H9 (cell line): ENCODE results near the gene CCNB2. TPM values are rescaled to one million over a fixed set of nuclear protein-coding genes. Genes with fewer than 3 reads are reported as not detected.

Source experiments
- DNase-seq: peaks from one replicate; pipeline ENCODE4 v3.0.0-alpha.2; 2017
- H2AFZ ChIP-seq: one replicate; pipeline ENCODE4 v1.6.1; 2013; ENCODE audit warnings: mild to moderate bottlenecking, low read length, control low read depth, moderate library complexity
- H2AK5ac ChIP-seq: 2 replicates; pipeline ENCODE4 v1.6.1; 2013; ENCODE audit warnings: low read length, control low read depth, mixed read lengths; ENCODE audit not compliant: insufficient read length
- H2BK120ac ChIP-seq: one replicate; pipeline ENCODE4 v1.6.1; 2013; ENCODE audit warnings: low read depth, mild to moderate bottlenecking, low read length, control low read depth, inconsistent platforms; ENCODE audit not compliant: poor library complexity, severe bottlenecking
- H2BK12ac ChIP-seq: 2 replicates; pipeline ENCODE4 v1.6.1; 2013; ENCODE audit warnings: low read length, control low read depth, mixed read lengths, low read depth; ENCODE audit not compliant: insufficient read length
- H2BK15ac ChIP-seq: 2 replicates; pipeline ENCODE4 v1.6.1; 2013; ENCODE audit warnings: low read depth, low read length, control low read depth
- H2BK20ac ChIP-seq: one replicate; pipeline ENCODE4 v1.6.1; 2013; ENCODE audit warnings: low read depth, mild to moderate bottlenecking, low read length, control low read depth, inconsistent platforms; ENCODE audit not compliant: poor library complexity, severe bottlenecking
- H2BK5ac ChIP-seq: 2 replicates; pipeline ENCODE4 v1.6.1; 2013; ENCODE audit warnings: low read length, control low read depth, mixed read lengths; ENCODE audit not compliant: insufficient read length
- H3K14ac ChIP-seq: 2 replicates; pipeline ENCODE4 v1.6.1; 2013; ENCODE audit warnings: low read length, control low read depth; ENCODE audit not compliant: insufficient read depth
- H3K18ac ChIP-seq: 2 replicates; pipeline ENCODE4 v1.6.1; 2013; ENCODE audit warnings: low read depth, mild to moderate bottlenecking, mixed read lengths, low read length, control low read depth; ENCODE audit not compliant: insufficient read length
- H3K23ac ChIP-seq: 2 replicates; pipeline ENCODE4 v1.6.1; 2013; ENCODE audit warnings: low read length, control low read depth, mixed read lengths, low read depth; ENCODE audit not compliant: insufficient read length
- H3K23me2 ChIP-seq: 2 replicates; pipeline ENCODE4 v1.6.1; 2013; ENCODE audit warnings: low read depth, mild to moderate bottlenecking, mixed read lengths, low read length, control low read depth; ENCODE audit not compliant: insufficient read length, poor library complexity, severe bottlenecking
- H3K27ac ChIP-seq: 2 replicates; pipeline ENCODE4 v1.5.1; 2013; ENCODE audit warnings: low read length, control low read depth, mixed read lengths, low read depth; ENCODE audit not compliant: insufficient read length
- H3K27me3 ChIP-seq: 2 replicates; pipeline ENCODE4 v1.6.1; 2013; ENCODE audit warnings: low read length, control low read depth, inconsistent platforms; ENCODE audit not compliant: insufficient read depth
- H3K4ac ChIP-seq: 2 replicates; pipeline ENCODE4 v1.6.1; 2013; ENCODE audit warnings: low read depth, mild to moderate bottlenecking, control low read depth, inconsistent platforms, low read length, moderate library complexity
- H3K4me1 ChIP-seq: 2 replicates; pipeline ENCODE4 v1.6.1; 2013; ENCODE audit warnings: low read length, control low read depth, inconsistent platforms; ENCODE audit not compliant: insufficient read depth
- H3K4me2 ChIP-seq: 2 replicates; pipeline ENCODE4 v1.6.1; 2013; ENCODE audit warnings: low read length, control low read depth, mixed read lengths; ENCODE audit not compliant: insufficient read length, insufficient read depth
- H3K56ac ChIP-seq: 2 replicates; pipeline ENCODE4 v1.6.1; 2013; ENCODE audit warnings: low read depth, mild to moderate bottlenecking, mixed read lengths, low read length, control low read depth; ENCODE audit not compliant: insufficient read length
- H3K79me1 ChIP-seq: 2 replicates; pipeline ENCODE4 v1.6.1; 2013; ENCODE audit warnings: low read depth, mild to moderate bottlenecking, moderate library complexity, low read length, control low read depth, inconsistent platforms; ENCODE audit not compliant: insufficient read depth, poor library complexity, severe bottlenecking
- H3K79me2 ChIP-seq: 2 replicates; pipeline ENCODE4 v1.6.1; 2013; ENCODE audit warnings: low read length, control low read depth, inconsistent platforms; ENCODE audit not compliant: insufficient read depth
- H3K9ac ChIP-seq: 2 replicates; pipeline ENCODE4 v1.6.1; 2013; ENCODE audit warnings: low read length, control low read depth, mixed read lengths; ENCODE audit not compliant: insufficient read length; ENCODE audit errors: extremely low read depth
- H3K9me3 ChIP-seq: one replicate; pipeline ENCODE4 v1.6.1; 2013; ENCODE audit warnings: low read depth, low read length, inconsistent platforms; ENCODE audit not compliant: control insufficient read depth
- H3T11ph ChIP-seq: one replicate; pipeline ENCODE4 v1.6.1; 2013; ENCODE audit warnings: mild to moderate bottlenecking, low read length, control low read depth, inconsistent platforms
- H4K20me1 ChIP-seq: one replicate; pipeline ENCODE4 v1.6.1; 2013; ENCODE audit not compliant: control insufficient read depth, insufficient read length, insufficient read depth
- H4K5ac ChIP-seq: 2 replicates; pipeline ENCODE4 v1.6.1; 2013; ENCODE audit warnings: low read depth, mild to moderate bottlenecking, mixed read lengths, low read length, control low read depth; ENCODE audit not compliant: insufficient read length
- H4K8ac ChIP-seq: replicated peaks from 2 replicates; pipeline ENCODE4 v1.6.1; 2013; ENCODE audit warnings: low read length, control low read depth, mixed read lengths, low read depth; ENCODE audit not compliant: insufficient read length
- H4K91ac ChIP-seq: 2 replicates; pipeline ENCODE4 v1.6.1; 2013; ENCODE audit warnings: low read depth, mild to moderate bottlenecking, moderate library complexity, mixed read lengths, low read length, control low read depth; ENCODE audit not compliant: insufficient read length
- H3K27ac Mint-ChIP-seq, 3 experiments: 2 replicates in 2 of 3; 3 replicates in 1 of 3; pipeline ENCODE4 v1.8.0; 2020 to 2021; ENCODE audit warnings: mixed read lengths in 3 of 3, mild to moderate bottlenecking in 1 of 3, moderate library complexity in 1 of 3
- H3K27me3 Mint-ChIP-seq: 2 replicates; pipeline ENCODE4 v1.8.0; 2021; ENCODE audit warnings: low read depth, mild to moderate bottlenecking, moderate library complexity, mixed read lengths
- H3K36me3 Mint-ChIP-seq, 3 experiments: 2 replicates in 2 of 3; 3 replicates in 1 of 3; pipeline ENCODE4 v1.8.0; 2020 to 2021; ENCODE audit warnings: low read depth in 3 of 3, mixed read lengths in 3 of 3; ENCODE audit not compliant: insufficient read depth in 1 of 3
- H3K4me1 Mint-ChIP-seq, 2 experiments: 2 replicates each; pipeline ENCODE4 v1.8.0; 2020; ENCODE audit warnings: mixed read lengths in 2 of 2
- H3K4me3 Mint-ChIP-seq, 2 experiments: 2 replicates in 1 of 2; 3 replicates in 1 of 2; pipeline ENCODE4 v1.8.0; 2020 to 2021; ENCODE audit warnings: mild to moderate bottlenecking in 2 of 2, mixed read lengths in 2 of 2, moderate library complexity in 1 of 2
- H3K9me3 Mint-ChIP-seq, 2 experiments: 2 replicates in 1 of 2; 3 replicates in 1 of 2; pipeline ENCODE4 v1.8.0; 2020; ENCODE audit warnings: mild to moderate bottlenecking in 2 of 2, mixed read lengths in 2 of 2, moderate library complexity in 1 of 2
- WGBS: extraction: QIAGEN DNeasy Blood & Tissue Kit; methylation state at CpG from one replicate; pipeline ENCODE4 v1.1.7; 2013; ENCODE audit warnings: missing lambda C conversion rate, low lambda C conversion rate, mixed read lengths; ENCODE audit not compliant: insufficient read length; ENCODE audit errors: extremely low coverage; 5-methylcytosine and 5-hydroxymethylcytosine counted together
- total RNA-seq: library from RNA; stranded (reverse); gene quantifications from 2 replicates; pipeline ENCODE4 v1.2.1, GENCODE V29; 2021
- TF ChIP-seq, protein P1 (sequence below): fragments of 200-600 bp; sonication (generic); conservative IDR thresholded peaks from 3 replicates; pipeline ENCODE4 v1.8.0; 2021; ENCODE audit warnings: antibody characterized with exemption, mild to moderate bottlenecking

The CCNB2 gene
- total RNA-seq, 1 experiment from 2014 or later: 122 TPM

DNA sequence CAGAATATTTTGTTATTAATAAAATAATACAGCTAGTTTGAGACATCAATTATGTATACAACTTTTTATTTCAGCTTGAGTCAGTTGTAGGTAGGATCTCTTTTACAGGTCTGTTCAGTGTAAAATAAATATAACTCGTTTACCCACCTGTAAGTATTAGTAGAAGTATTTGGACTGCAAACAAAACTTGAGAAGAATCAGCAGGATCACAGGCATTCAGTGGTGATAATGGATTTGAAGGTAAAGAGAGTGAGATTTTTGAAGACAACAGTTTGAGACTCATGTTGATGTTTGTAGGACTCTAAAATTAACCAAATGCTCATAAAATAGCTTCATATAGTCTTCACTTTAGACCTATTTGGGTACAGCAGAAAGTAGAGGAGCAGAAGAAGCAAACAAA lies 35.5 kb upstream of the CCNB2 start:
- Histone ChIP-seq H3K23me2 (no peaks in the 10 kb centered on the region), H2BK15ac (no peak overlapping the region), H3K4me1 (no peaks in the 10 kb centered on the region), H3K79me1 (no peaks in the 10 kb centered on the region), H4K5ac (no peak overlapping the region), H2AFZ (no peak overlapping the region), H2BK20ac (no peak overlapping the region), H2BK5ac (no peak overlapping the region), H4K91ac (no peak overlapping the region), H3K23ac (no peak overlapping the region), H4K20me1 (no peaks in the 10 kb centered on the region), H3K14ac (no peak overlapping the region), H2BK12ac (no peak overlapping the region), H3K56ac (no peak overlapping the region), H3K4me2 (no peak overlapping the region), H3T11ph (no peak overlapping the region), H2BK120ac (no peak overlapping the region), H3K79me2 (no peaks in the 10 kb centered on the region), H3K9me3 (no peaks in the 10 kb centered on the region), H2AK5ac (no peak overlapping the region), H3K18ac (no peak overlapping the region), H4K8ac (no peak overlapping the region), H3K4ac (no peak overlapping the region), H3K9ac (no peak overlapping the region), H3K27me3 (no peaks in the 10 kb centered on the region), H3K27ac (no peak overlapping the region)
- no peak for DNase-seq
- Mint-ChIP-seq H3K9me3 (peaks cover 4 to 5% of the 10 kb centered on the region in 2 experiments; a peak in 3 of 5 replicates), H3K36me3 (peaks cover 42 to 70% (median 58%) of the 10 kb centered on the region in 3 experiments), H3K27ac (no peak overlapping the region), H3K4me3 (no peak overlapping the region), H3K27me3 (no peaks in the 10 kb centered on the region), H3K4me1 (no peaks in the 10 kb centered on the region)
- WGBS: no CpG with 5 or more reads among the region's 1 CpG
- TF ChIP-seq, protein P1, sequence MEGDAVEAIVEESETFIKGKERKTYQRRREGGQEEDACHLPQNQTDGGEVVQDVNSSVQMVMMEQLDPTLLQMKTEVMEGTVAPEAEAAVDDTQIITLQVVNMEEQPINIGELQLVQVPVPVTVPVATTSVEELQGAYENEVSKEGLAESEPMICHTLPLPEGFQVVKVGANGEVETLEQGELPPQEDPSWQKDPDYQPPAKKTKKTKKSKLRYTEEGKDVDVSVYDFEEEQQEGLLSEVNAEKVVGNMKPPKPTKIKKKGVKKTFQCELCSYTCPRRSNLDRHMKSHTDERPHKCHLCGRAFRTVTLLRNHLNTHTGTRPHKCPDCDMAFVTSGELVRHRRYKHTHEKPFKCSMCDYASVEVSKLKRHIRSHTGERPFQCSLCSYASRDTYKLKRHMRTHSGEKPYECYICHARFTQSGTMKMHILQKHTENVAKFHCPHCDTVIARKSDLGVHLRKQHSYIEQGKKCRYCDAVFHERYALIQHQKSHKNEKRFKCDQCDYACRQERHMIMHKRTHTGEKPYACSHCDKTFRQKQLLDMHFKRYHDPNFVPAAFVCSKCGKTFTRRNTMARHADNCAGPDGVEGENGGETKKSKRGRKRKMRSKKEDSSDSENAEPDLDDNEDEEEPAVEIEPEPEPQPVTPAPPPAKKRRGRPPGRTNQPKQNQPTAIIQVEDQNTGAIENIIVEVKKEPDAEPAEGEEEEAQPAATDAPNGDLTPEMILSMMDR: no peak
